SKM-1 treated with dmso at 0.1 percent for 144 hours (cell line): ENCODE results near the gene RUSC2.
"Not testable (repeated sequence)": the region's sequence is repeated elsewhere in the genome, so short reads cannot be mapped to it uniquely, and the experiment has no call there.

ENCODE experiments used
- DNase-seq: peaks from one replicate; lab custom pipeline; 2025; ENCODE audit not compliant: unreplicated experiment; lab: John Stamatoyannopoulos, UW

The RUSC2 gene

DNA sequence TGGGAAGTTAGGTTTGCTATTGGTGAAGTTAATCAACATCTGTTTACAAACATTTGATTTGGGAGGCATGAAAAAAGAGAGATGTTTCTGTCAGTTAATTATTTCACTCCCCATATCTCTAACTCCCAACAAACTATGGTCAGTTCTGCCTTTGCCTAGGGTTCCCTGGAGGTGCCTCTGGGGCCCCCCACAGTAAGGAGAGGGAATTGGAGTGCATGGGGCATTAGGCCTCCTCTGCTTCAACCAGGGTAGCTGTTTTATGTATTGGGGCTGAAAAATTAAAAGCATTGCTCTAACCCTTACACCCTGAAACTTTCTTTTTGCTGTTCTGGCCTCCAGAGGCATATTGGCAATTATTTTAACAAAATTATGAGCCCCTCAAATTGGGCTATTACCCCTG lies 32.3 kb downstream of the RUSC2 start:
- no peak for DNase-seq

DNA sequence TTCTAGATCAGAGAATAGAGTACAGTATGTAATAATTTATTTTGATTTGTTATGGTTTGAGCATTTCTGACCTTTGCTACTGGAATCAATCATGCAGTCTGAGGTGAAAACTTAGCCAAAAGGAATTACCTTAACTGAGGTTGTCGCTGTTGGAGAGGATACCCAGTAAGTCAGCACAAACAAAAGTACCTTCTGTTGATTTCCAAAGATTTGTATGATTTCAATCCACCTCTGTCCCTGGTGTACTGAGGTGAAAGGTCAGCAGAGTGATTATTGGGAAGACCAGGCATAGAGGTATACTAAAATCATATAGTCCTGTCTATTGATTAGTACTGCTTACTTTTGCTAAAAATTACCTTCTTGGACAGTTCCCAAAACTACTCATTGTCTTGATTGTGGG lies 32.8 kb downstream of the RUSC2 start:
- no peak for DNase-seq

DNA sequence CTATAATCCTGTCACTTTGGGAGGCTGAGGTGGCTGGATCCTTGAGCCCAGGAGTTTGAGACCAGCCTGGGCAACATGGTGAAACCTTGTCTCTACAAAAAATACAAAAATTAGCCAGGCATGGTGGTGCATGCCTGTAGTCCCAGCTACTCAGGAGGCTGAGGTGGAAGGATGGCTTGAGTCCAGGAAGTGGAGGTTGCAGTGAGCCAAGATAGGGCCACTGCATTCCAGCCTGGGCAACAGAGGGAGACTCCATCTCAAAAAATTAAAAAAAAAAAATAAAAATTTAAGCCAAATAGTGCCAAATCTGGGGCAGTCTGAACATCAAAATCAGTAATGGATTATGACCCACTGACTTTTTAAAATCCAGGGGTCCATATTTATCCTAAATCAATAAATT lies 33.6 kb downstream of the RUSC2 start:
- DNase-seq, result not testable (repeated sequence)

DNA sequence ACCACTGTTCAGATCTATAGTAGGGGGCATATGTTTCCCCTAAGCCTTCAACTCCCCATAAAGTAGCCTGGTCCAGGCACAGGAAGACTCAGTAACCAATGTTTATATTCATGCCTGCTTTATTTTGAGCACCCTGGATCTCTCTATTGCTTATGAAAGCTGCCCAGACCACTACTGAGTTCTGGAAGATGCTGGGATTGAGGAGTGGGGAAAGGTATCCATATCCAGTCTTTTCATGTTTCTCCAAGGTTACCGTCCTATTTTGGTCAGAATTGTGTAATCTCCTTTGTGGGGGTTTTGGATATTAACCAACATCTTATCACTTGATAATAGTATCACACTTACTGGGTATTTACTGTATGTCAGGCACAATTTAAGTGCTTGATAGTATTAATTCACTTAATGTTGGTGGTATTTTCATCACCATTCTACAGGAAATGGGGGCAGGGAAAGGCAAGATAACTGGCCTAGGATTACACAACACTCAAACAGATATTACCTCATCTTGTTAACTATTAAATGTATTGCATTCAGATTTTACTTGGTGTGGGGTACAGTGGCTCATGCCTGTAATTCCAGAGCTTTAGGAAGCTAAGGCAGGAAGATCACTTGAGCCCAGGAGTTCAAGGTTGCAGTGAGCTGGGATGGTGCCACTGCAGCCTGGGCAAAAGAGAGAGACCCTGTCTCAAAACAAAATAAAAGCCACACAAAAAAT lies 36.3 kb downstream of the RUSC2 start:
- DNase-seq, result no peak

DNA sequence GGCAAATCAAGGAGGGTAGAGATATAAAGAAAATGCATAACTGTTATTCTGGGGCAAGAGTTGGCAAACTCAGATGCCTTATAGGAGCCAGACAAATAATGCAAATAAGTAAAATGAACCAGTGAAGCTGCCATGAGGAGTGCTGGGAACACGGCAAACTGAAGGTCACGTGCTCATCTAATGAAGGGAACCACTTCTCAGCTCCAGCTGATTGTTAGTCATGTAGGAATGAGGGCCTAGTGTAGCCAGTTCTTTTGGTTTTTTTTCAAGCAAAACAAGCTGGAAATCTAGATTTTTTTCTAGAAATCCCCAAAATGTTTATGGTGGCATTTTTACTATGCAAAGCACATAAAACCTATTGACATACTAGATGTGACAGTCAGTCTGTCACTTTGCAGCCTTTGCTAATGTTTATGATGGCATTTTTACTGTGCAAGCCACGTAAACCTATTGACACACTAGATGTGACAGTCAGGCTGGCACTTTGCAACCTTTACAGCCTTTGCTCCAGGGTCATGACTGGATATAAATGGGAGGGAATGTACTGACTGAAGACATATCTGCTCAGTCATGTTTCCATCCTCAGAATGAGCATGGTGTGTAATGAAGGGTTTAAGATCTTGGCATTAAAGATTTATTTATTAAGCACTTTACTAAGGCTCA lies 39.4 kb downstream of the RUSC2 start:
- no peak for DNase-seq

DNA sequence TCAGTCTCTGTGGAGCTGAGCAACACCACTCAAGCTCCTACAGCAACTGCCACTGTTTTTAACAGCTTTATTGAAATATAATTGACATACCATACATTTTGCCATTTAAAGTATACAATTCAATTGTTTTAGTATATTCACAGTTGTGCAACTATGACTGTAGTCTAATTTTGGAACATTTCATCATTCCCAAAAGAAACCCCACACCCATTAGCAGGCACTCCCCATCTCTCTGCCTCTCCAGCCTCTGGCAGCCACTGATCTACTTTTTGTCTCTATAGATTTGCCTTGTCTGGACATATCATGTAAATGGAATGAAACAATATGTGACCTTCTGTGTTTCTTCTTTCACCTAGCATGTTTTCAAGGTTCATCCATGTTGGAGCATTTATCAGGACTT lies 43.5 kb downstream of the RUSC2 start:
- no peak for DNase-seq

DNA sequence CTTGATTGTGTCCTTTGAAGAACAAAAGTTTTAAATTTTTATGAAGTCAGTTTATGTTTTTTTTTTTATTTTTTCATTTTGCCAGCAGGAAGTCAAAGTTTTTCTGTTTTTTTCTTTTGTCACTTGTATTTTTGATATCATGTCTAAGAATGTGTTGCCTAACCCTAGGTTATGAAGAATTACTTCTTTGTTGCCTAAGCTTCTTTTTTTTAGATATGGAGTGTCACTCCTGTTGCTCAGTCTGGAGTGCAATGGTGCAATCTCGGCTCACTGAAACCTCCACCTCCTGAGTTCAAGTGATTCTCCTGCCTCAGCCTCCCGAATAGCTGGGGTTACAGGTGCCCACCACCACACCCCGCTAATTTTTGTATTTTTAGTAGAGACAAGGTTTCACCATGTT lies 45.0 kb downstream of the RUSC2 start:
- DNase-seq, result not testable (repeated sequence)

DNA sequence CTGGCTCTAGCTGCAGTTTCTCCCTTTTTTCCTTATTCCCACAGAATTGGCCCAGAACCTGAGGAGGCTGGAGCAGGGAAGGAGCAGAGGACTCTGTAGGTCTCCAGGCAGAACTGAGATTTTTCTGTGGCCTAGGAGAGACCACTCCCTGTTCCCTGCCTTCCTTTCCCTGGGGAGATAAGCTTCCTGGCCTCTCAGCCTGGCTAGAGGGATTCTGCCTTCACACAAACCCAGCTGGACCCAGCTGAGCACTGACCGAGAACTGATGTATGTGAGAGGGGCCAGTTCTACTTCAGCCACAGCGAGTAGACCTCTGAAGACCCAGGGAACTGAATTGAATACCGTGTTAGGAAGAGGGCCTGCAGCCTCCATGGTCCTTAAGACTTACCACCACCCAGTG lies 48.0 kb downstream of the RUSC2 start:
- DNase-seq, result no peak

DNA sequence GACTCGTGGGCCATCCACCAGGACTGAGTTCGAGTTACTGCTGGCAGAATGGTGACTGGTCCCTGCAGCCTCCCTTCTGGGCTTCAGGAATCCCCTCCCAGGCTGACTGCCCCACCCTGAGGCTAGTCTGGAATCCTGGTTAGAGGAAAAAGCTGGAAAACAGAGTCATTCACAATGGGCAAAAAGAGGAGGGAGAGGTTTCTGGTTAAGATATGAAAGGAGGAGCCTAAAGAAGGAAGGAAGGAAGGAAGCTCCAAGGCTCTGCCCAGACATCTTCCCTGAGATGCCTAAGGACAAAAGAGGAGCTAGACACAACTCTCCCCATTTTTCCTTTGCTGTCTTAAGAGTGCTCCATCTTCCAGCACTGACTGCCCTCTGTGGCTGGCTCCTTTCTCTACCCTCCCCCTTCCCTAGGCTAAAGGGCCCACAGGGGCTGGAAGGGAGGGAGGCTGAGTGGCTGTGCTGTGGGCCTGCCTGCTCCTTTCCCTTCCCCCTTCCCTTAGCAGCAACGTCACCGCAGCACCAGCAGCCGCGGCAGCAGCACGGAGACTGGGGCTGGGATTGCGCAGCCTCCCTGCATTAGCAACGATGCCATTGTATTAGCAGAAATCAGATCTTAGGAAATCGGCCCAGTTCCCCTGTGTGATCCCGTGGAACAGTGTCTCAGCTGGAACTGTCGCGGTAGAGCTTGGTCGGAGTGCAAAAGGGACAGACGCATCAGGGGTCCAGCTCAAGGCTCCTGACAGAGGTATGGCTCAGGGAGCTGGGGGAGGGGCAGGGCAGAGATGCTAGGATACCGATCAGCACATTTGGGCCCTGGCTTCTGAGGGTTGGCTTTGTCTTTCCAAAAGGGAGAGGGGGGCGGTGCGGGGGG lies 48.7 kb downstream of the RUSC2 start:
- no peak for DNase-seq
